ENCODE results near the gene RIN3. TPM values are rescaled to one million over a fixed set of nuclear protein-coding genes. Genes with fewer than 3 reads are reported as not detected.

Gene RIN3
- total and polyA plus RNA-seq, 12 donors: 3.9 to 63.2 (median 30.3) TPM

GRCh38 chr14:92673601-92674150, 160.1 kb downstream of the RIN3 start:
- DNase-seq: no peak
- Histone ChIP-seq H3K4me1 (replicated peaks in 1 of 2) (no peaks in the 10 kb centered on the region), H3K27ac (no peak overlapping the region), H3K9me3 (replicated peaks in 1 of 3) (no peaks in the 10 kb centered on the region), H3K27me3 (no peaks in the 10 kb centered on the region), H3K4me3 (no peak overlapping the region), H3K36me3 (replicated peaks in 1 of 2) (peaks cover 0 to 10% of the 10 kb centered on the region in 2 donors)
- intact Hi-C loops (cut with DNase I): no loop called here
- 68 to 93% (median 81%) methylated on average over 14 to 19 of the region's 19 CpGs for WGBS, 4 donors
- TF ChIP-seq, protein P1, sequence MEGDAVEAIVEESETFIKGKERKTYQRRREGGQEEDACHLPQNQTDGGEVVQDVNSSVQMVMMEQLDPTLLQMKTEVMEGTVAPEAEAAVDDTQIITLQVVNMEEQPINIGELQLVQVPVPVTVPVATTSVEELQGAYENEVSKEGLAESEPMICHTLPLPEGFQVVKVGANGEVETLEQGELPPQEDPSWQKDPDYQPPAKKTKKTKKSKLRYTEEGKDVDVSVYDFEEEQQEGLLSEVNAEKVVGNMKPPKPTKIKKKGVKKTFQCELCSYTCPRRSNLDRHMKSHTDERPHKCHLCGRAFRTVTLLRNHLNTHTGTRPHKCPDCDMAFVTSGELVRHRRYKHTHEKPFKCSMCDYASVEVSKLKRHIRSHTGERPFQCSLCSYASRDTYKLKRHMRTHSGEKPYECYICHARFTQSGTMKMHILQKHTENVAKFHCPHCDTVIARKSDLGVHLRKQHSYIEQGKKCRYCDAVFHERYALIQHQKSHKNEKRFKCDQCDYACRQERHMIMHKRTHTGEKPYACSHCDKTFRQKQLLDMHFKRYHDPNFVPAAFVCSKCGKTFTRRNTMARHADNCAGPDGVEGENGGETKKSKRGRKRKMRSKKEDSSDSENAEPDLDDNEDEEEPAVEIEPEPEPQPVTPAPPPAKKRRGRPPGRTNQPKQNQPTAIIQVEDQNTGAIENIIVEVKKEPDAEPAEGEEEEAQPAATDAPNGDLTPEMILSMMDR (IDR thresholded peaks at IDR 0.05): no peak
- TF ChIP-seq POLR2A (IDR thresholded peaks at IDR 0.05): no peak

GRCh38 chr14:92675421-92675820, 161.8 kb downstream of the RIN3 start:
- H3K9me3 ChIP-seq (replicated peaks in 1 of 3): no peaks in the 10 kb centered on the region
- H3K27ac ChIP-seq: peak overlapping the region in 1 of 5 donors; percentile 16

GRCh38 chr14:92675976-92676375, 162.4 kb downstream of the RIN3 start:
- intact Hi-C loops (cut with DNase I): no loop called here
- Histone ChIP-seq H3K4me1 (replicated peaks in 1 of 2) (no peaks in the 10 kb centered on the region), H3K27ac (peak overlapping the region in 1 of 5 donors; percentile 3), H3K36me3 (replicated peaks in 1 of 2) (peaks cover 0 to 10% of the 10 kb centered on the region in 2 donors), H3K27me3 (no peaks in the 10 kb centered on the region), H3K9me3 (replicated peaks in 1 of 3) (no peaks in the 10 kb centered on the region), H3K4me3 (no peak overlapping the region)
- no peak for DNase-seq
- TF ChIP-seq, protein P1 (IDR thresholded peaks at IDR 0.05): no peak
- no peak for TF ChIP-seq POLR2A (IDR thresholded peaks at IDR 0.05)
- 63 to 75% (median 74%) methylated on average over 9 of the region's 9 CpGs for WGBS, 4 donors

More at GRCh38 chr14:92675421-92675820, 161.8 kb downstream of the RIN3 start:
- H3K4me1 ChIP-seq (replicated peaks in 1 of 2): no peaks in the 10 kb centered on the region
- no peak overlapping the region for H3K4me3 ChIP-seq
- TF ChIP-seq POLR2A (IDR thresholded peaks at IDR 0.05): no peak
- TF ChIP-seq, protein P1 (IDR thresholded peaks at IDR 0.05): no peak
- H3K36me3 ChIP-seq (replicated peaks in 1 of 2): peaks cover 0 to 10% of the 10 kb centered on the region in 2 donors
- H3K27me3 ChIP-seq: no peaks in the 10 kb centered on the region
- DNase-seq: no peak
- intact Hi-C loops (cut with DNase I): no loop called here
- WGBS, 4 donors: 78 to 90% (median 87%) methylated on average over 5 to 6 of the region's 6 CpGs

DNA sequence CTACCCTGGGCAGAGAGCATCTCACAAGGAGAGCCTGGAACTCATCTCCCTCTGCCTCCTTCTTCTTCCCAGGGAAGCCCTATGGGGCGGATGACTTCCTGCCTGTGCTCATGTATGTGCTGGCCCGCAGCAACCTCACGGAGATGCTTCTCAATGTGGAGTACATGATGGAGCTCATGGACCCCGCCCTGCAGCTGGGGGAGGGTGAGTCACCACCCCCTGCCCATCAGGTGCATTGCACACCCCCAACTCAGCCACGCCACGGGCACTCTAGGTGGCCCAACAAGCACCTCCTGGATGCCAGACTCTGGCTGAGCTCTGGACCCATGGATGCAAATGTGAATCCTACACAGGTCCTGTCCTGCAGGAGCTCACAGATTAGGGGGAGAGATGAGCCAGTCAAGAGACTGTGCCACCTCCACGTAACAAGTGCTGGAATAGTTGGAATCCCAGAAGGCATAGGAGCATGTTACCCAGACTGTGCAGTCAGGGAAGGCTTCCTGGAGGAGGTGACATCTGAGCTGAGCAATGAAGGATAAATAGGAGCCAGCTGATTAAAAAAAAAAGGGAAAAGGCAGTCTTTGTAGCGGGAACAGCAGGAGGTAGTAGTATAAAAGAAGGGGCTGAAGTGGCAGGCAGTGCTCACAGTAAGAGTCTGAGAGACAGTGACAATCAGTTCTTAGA, 163.0 kb downstream of the RIN3 start:
- intact Hi-C loops (cut with DNase I): no loop called here
- Histone ChIP-seq H3K4me3 (no peak overlapping the region), H3K27ac (peak overlapping the region in 1 of 5 donors; percentile 3), H3K27me3 (no peaks in the 10 kb centered on the region), H3K9me3 (replicated peaks in 1 of 3) (no peaks in the 10 kb centered on the region), H3K4me1 (replicated peaks in 1 of 2) (no peaks in the 10 kb centered on the region), H3K36me3 (replicated peaks in 1 of 2) (peaks cover 0 to 10% of the 10 kb centered on the region in 2 donors)
- 86 to 99% (median 91%) methylated on average over 6 to 8 of the region's 8 CpGs for WGBS, 4 donors
- DNase-seq: no peak
- TF ChIP-seq POLR2A (IDR thresholded peaks at IDR 0.05): no peak
- TF ChIP-seq, protein P1 (IDR thresholded peaks at IDR 0.05): no peak

Data from adrenal gland (tissue), 12 donors.